GM12875 (cell line): ENCODE measurements around the gene RFX2.
A peak's percentile ranks its signal among the peaks of the same experiment; 100 is the strongest.

ENCODE experiments used
- H3K4me3 ChIP-seq: one replicate; pipeline ENCODE4 v1.5.1; 2011; ENCODE audit warnings: low read depth, low read length, control low read depth
- CTCF ChIP-seq: IDR thresholded peaks from 2 replicates; pipeline ENCODE4 v1.5.1; 2011; ENCODE audit warnings: low read depth, mild to moderate bottlenecking, control low read depth, inconsistent platforms, low read length, moderate library complexity, borderline replicate concordance; ENCODE audit not compliant: insufficient read depth

The RFX2 gene

DNA sequence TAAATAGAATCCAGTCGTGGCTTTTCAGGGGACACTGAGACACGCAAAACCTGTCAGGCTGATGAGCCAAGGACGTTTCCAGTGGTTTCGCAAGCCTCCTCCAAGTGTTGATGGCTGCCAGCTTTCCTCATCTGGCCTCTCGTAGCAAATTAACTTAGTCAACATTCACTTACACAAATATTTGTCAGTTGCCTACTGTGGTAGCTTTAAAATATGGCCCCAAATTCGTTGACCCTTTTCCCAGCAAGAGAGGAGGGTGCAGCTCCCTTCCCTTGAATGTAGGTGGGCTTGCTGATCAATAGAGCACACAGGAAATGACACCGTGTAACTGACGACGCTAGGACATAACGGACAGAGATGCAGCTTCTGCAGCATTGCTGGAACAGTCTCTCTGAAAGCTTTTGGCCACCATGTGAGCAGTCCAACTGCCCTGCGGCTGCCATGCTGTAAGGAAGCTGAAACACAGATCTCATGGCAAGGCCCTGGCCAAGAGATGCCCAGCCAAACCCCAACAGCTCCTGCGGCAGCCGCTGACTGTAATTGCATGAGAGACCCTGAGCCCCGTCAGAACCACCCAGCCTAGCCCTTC is 126.8 kb downstream of the RFX2 start:
- no peak overlapping the region for H3K4me3 ChIP-seq
- TF ChIP-seq CTCF, result no peak

GRCh38 chr19:5978606-5979552 is 131.4 kb downstream of the RFX2 start:
- H3K4me3 ChIP-seq, result peak overlapping the region; percentile 78
- TF ChIP-seq CTCF, result no peak

DNA sequence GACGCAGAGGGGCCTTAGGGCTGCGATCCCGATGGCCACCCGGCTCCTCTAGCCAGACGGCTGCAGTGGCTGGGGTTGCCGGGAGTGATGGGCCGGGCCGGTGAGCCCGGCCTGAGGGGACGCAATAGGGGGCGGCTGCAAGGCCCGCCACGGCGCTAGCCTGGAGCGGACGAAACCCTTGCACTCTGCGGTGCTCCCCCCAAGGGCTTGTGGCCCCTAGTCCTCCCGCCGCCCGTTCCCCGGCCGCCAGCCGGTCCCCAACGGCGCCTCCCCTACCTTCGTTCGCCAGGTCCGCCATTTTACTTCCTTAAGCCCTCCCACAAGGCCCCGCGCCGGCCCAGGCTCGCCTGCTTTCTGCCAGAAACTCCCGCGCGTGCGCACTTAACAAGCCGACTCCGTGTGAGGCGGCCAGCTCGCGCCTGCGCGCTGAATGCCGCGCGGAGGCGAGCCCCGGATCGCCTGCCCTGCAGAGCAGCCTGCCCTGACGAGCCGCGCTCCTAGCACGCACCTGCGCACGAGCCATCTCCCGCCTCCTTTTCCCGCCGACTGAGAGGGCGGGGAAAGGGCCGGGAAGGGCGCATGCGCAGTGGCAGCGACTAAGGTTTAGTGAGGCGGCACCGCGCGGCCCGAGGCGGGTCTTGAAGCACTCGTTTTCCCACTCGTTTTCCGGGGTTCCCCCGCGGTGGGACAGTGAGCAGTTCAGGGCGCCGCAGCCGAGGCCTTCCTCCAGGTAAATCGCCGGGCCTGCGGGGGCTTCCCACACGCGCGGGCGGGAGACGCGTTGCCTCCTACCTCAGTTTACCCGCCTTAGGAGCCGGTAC is 132.3 kb downstream of the RFX2 start, which contains the start of gene RANBP3:
Gene RANBP3 (minus strand): TSS at position 356 of the 821 bp plus-strand sequence. CDS start 58 bp downstream, at position 298.
- peak within 1 kb of the TSS; percentile 97 for H3K4me3 ChIP-seq
- no peak for TF ChIP-seq CTCF

- peak overlapping the region; percentile 97 for H3K4me3 ChIP-seq
- TF ChIP-seq CTCF, result no peak
Measured at GRCh38 chr19:5977222-5977784, 133.0 kb downstream of the RFX2 start.

DNA sequence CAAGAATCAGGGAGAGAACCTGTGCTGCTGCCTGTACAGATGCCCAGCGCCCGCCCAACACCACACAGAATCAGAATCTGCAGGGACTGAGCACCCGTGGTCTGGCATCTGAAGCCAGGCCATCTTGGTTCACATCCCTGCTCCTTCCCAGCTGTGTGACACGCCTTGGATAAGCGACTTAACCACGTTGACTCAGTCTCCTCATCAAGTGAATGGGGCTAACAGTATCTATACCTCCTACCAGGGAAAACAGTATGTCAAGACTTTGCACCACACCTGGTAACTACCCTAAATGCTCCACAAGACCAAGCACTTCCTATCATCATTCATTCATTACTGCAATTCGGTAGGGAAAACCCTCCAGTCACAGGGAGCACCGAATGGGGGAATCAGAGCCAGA is 133.5 kb downstream of the RFX2 start:
- H3K4me3 ChIP-seq, result peak overlapping the region; percentile 97
- TF ChIP-seq CTCF, result no peak

DNA sequence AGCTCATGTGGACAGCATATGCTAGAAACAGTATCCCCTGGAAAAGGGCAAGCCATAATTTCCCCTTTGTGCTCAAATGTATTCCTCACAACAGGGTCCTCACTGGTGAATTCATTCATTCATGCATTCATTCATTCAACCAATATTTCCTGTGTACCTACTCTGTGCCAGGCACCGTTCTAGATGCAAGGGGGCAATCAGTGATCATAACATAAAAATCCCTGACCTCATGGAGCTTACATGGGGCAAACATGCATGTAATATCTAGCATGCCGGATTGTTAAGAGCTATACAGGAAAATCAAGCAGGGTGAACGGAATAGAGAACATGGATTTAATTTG is 134.9 kb downstream of the RFX2 start:
- no peak for TF ChIP-seq CTCF
- H3K4me3 ChIP-seq, result no peak overlapping the region
